K562 (cell line): Measurements from ENCODE around the gene SLC39A11. TPM values are rescaled to one million over a fixed set of nuclear protein-coding genes. Genes with fewer than 3 reads are reported as not detected.
A peak's percentile ranks its signal among the peaks of the same experiment; 100 is the strongest.

Source experiments
- ATAC-seq: fragments of 200-7000 bp; cut with Tn5 transposase; 3 replicates; pipeline ENCODE4 v1.9.1; 2020; ENCODE audit warnings: moderate library complexity
- BruUV-seq: library from RNA; stranded (reverse); fragments of 400-500 nt; replicated peaks from 2 replicates; lab custom pipeline; 2021; lab: Mats Ljungman, UMichigan
- CTCF ChIA-PET: fragments of 300-600 bp; formaldehyde crosslinking; extraction: SDS; loops from one replicate; lab custom pipeline; 2021; ENCODE audit warnings: low intra/inter-chr PET ratio; lab: Yijun Ruan, JAX
- POLR2A ChIA-PET: fragments of 300-600, 350-650 bp; sonication (Branson Sonifier 250); formaldehyde crosslinking; extraction: SDS; loops from one replicate; lab custom pipeline; 2021; ENCODE audit warnings: antibody characterized with exemption, inconsistent platforms; lab: Yijun Ruan, JAX
- DNase-seq, 4 experiments: peaks; one replicate each; pipeline versions ENCODE4 v3.0.0 to v3.0.0-alpha.2; 2011 to 2018; ENCODE audit warnings: low spot score in 3 of 4, mixed read lengths in 3 of 4; ENCODE audit errors: extremely low read depth in 1 of 4
- FAIRE-seq: peaks from 2 replicates; lab custom pipeline; 2011; peaks lifted over from hg19 to GRCh38; lab: Jason Lieb, UNC
- H2AFZ ChIP-seq: 2 replicates; pipeline ENCODE4 v1.6.0; 2011; ENCODE audit warnings: low read depth, low read length, control low read depth, inconsistent platforms
- H3K27ac ChIP-seq: fragments of 200-600 bp; 3 replicates; pipeline ENCODE4 v1.8.0; 2011; ENCODE audit warnings: low read depth, mild to moderate bottlenecking, control low read depth, inconsistent platforms, low read length, moderate library complexity, mixed read lengths; ENCODE audit errors: extremely low read depth
- H3K27me3 ChIP-seq, 2 experiments: fragments of 300-600 bp in 1 of 2; 2 replicates in 1 of 2; 3 replicates in 1 of 2; pipeline versions ENCODE4 v1.6.0 to v1.8.0; 2011; ENCODE audit warnings: inconsistent platforms in 2 of 2, low read length in 2 of 2, mild to moderate bottlenecking in 1 of 2, mixed read lengths in 1 of 2, moderate library complexity in 1 of 2; ENCODE audit not compliant: control insufficient read depth in 2 of 2, insufficient read depth in 2 of 2
- H3K36me3 ChIP-seq: fragments of 300-600 bp; 3 replicates; pipeline ENCODE4 v1.8.0; 2011; ENCODE audit warnings: mild to moderate bottlenecking, low read length, inconsistent platforms; ENCODE audit not compliant: control insufficient read depth, insufficient read depth
- H3K4me1 ChIP-seq, 2 experiments: fragments of 200-600 bp in 1 of 2; replicated peaks in 1 of 2; 2 replicates in 1 of 2; 3 replicates in 1 of 2; pipeline versions ENCODE4 v1.5.1 to v1.8.0; 2011; ENCODE audit warnings: inconsistent platforms in 2 of 2, low read length in 2 of 2, mild to moderate bottlenecking in 1 of 2, mixed read lengths in 1 of 2, moderate library complexity in 1 of 2; ENCODE audit not compliant: control insufficient read depth in 2 of 2, insufficient read depth in 2 of 2
- H3K4me2 ChIP-seq: 2 replicates; pipeline ENCODE4 v1.6.1; 2011; ENCODE audit warnings: low read length, control low read depth, inconsistent platforms, mixed read lengths; ENCODE audit not compliant: insufficient read depth
- H3K4me3 ChIP-seq: fragments of 200-600 bp; sonication (generic), shearing (Covaris generic); 2 replicates; pipeline ENCODE4 v1.5.1; 2016; ENCODE audit warnings: control low read depth, inconsistent platforms
- H3K79me2 ChIP-seq: fragments of 200-600 bp; 3 replicates; pipeline ENCODE4 v1.8.0; 2011; ENCODE audit warnings: low read length, inconsistent platforms; ENCODE audit not compliant: control insufficient read depth, insufficient read depth
- H3K9ac ChIP-seq, 2 experiments: 2 replicates each; pipeline versions ENCODE4 v1.6.0 to v1.6.1; 2011; ENCODE audit warnings: low read depth in 2 of 2, low read length in 2 of 2, control low read depth in 1 of 2, inconsistent platforms in 1 of 2, mild to moderate bottlenecking in 1 of 2, mixed read lengths in 1 of 2; ENCODE audit not compliant: insufficient read depth in 1 of 2
- H3K9me1 ChIP-seq: one replicate; pipeline ENCODE4 v1.6.0; 2011; ENCODE audit warnings: inconsistent platforms, mild to moderate bottlenecking, low read length, moderate library complexity; ENCODE audit not compliant: control insufficient read depth, insufficient read depth
- H3K9me3 ChIP-seq: replicated peaks from 2 replicates; pipeline ENCODE4 v1.5.1; 2011; ENCODE audit warnings: low read depth, low read length, inconsistent platforms; ENCODE audit not compliant: control insufficient read depth, insufficient read depth
- H4K20me1 ChIP-seq: replicated peaks from 2 replicates; pipeline ENCODE4 v1.6.1; 2011; ENCODE audit warnings: low read length, inconsistent platforms, mixed read lengths; ENCODE audit not compliant: control insufficient read depth, insufficient read depth
- CBFB ChIP-seq: sonication (generic); formaldehyde crosslinking; IDR thresholded peaks from 2 replicates; pipeline ENCODE4 v1.4.0; 2020; ENCODE audit warnings: mild to moderate bottlenecking, missing genetic modification reagents
- MAZ ChIP-seq, 2 experiments: fragments of 450-650 bp in 1 of 2; sonication (generic) in 1 of 2; formaldehyde crosslinking; IDR thresholded peaks in 1 of 2; conservative IDR thresholded peaks in 1 of 2; 2 replicates each; pipeline versions ENCODE4 v1.4.0 to v1.5.0; 2020; ENCODE audit warnings: mild to moderate bottlenecking in 1 of 2, missing genetic modification reagents in 1 of 2
- SREBF2 ChIP-seq: sonication (generic); formaldehyde crosslinking; IDR thresholded peaks from 2 replicates; pipeline ENCODE4 v1.4.0; 2020; ENCODE audit warnings: mild to moderate bottlenecking, missing genetic modification reagents
- TBL1XR1 ChIP-seq, 2 experiments: IDR thresholded peaks; 2 replicates each; pipeline ENCODE4 v1.6.1; 2012; ENCODE audit warnings: improper control_type of control experiment in 2 of 2, low read length in 2 of 2, mild to moderate bottlenecking in 1 of 2
- ZNF133 ChIP-seq: fragments of 250-450 bp; sonication (Bioruptor Pico); IDR thresholded peaks from 2 replicates; pipeline ENCODE4 v1.4.0; 2020; ENCODE audit warnings: mild to moderate bottlenecking
- WGBS: fragments of 100-300 bp; shearing (Covaris generic); methylation state at CpG from one replicate; pipeline ENCODE4 v1.1.6; 2016; ENCODE audit warnings: low coverage, mixed read lengths; ENCODE audit not compliant: insufficient coverage; ENCODE audit errors: missing lambda C conversion rate; 5-methylcytosine and 5-hydroxymethylcytosine counted together
- in situ Hi-C: fragments of 300-500 bp; cut with MboI; formaldehyde crosslinking; loops from 4 replicates; pipeline ENCODE4 v1.15.0; 2018; ENCODE audit warnings: inconsistent platforms, mixed read lengths
- intact Hi-C: fragments of 100-400 bp; cut with micrococcal nuclease; formaldehyde crosslinking; loops from 2 replicates; pipeline ENCODE4 v1.14.2; 2022
- polyA plus RNA-seq, 8 experiments: library from polyadenylated mRNA; depleted of rRNA in 4 of 8; stranded (reverse) in 5 of 8; unstranded in 3 of 8; fragments of >200 nt; fragmentation: Nextera tagmentation in 2 of 8; fragmentation: Illumina TruSeq in 1 of 8; extraction: Ambion mirVana in 2 of 8; extraction: Trizol in 1 of 8; gene quantifications; 2 replicates each; pipeline versions ENCODE4 v1.2.1 to v1.2.3, GENCODE V29; 2011 to 2014; ENCODE audit warnings: inconsistent platforms in 1 of 8, missing spikeins in 1 of 8
- total RNA-seq, 7 experiments: library from RNA; depleted of rRNA in 6 of 7; stranded (reverse); fragments of >200 nt in 6 of 7; fragmentation: Illumina TruSeq in 2 of 7; extraction: Trizol in 2 of 7; gene quantifications; 2 replicates each; pipeline versions ENCODE4 v1.2.1 to v1.2.3, GENCODE V29; 2011 to 2021; ENCODE audit warnings: low replicate concordance in 1 of 7
- TF ChIP-seq, protein P1 (sequence below): fragments of 450-650 bp; IDR thresholded peaks from 2 replicates; pipeline ENCODE4 v1.6.1; 2018; ENCODE audit not compliant: partially characterized antibody

Gene SLC39A11
- total and polyA plus RNA-seq, 9 of the 15 experiments (the other 6 are each of a cell fraction or from before 2014, with no cell fraction given): 10.5 to 26.4 (median 13.4) TPM

DNA sequence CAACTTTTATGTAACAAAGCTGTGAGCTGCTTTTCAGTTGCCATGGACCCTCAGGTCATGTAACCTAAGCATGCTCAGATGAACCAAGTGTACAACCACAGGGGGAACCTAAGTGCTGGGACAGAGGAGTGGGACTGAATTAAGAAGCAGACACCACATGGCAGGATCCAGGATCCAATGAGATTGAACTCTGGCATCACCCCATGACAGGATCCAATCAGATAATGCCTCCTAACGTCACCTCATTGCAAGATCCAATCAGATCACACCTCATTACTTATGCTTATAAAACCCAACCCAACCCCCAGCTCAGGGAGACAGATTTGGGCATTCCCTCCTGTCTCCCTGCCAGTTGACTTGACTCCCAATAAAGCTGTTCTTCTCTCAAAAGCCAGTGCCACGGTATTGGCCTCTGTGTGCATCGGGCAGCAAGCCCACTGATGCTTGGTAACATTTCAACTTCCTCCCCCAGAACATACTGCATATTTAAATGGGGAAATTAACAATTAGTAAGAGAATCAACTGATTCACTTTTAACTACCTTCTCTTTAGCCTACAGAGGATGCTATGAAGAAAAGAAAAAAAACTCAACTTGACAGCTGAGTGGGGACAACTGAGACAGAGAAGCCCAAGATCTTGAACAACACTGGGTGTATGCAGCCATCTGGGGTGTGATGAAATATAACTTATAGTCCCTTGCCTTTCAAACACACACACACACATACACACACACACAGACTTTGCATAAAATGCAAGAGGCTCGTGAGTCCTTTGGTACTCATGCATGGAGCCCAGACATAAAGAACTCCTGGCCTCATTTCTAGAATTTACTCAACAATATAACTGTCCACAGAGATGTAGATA, 148.4 kb downstream of the SLC39A11 start:
- in situ Hi-C loops (no loop called here), intact Hi-C loops (no loop called here)
- Histone ChIP-seq H3K9me3 (no peaks in the 10 kb centered on the region), H3K4me2 (no peak overlapping the region), H3K36me3 (no peaks in the 10 kb centered on the region; the same call in 2 of the 3 replicates), H3K9me1 (no peaks in the 10 kb centered on the region), H3K27me3 (no peaks in the 10 kb centered on the region), H2AFZ (no peak overlapping the region), H3K4me1 (no peaks in the 10 kb centered on the region), H3K79me2 (no peaks in the 10 kb centered on the region), H3K27ac (no peak overlapping the region), H4K20me1 (no peaks in the 10 kb centered on the region; the same call in 1 of the 2 replicates), H3K9ac (no peak overlapping the region), H3K4me3 (no peak overlapping the region)
- TF ChIP-seq CBFB (no peak), TBL1XR1 (IDR thresholded peaks at IDR 0.05; ENCODE audit: low read length in 2 of 2) (no peak), SREBF2 (CRISPR knock-in tag) (no peak), ZNF133 (CRISPR knock-in tag) (no peak), MAZ (CRISPR knock-in tag; conservative IDR thresholded peaks at IDR 0.05 in 1 of 2, IDR thresholded peaks at IDR 0.05 in 1 of 2) (no peak)
- TF ChIP-seq, protein P1, sequence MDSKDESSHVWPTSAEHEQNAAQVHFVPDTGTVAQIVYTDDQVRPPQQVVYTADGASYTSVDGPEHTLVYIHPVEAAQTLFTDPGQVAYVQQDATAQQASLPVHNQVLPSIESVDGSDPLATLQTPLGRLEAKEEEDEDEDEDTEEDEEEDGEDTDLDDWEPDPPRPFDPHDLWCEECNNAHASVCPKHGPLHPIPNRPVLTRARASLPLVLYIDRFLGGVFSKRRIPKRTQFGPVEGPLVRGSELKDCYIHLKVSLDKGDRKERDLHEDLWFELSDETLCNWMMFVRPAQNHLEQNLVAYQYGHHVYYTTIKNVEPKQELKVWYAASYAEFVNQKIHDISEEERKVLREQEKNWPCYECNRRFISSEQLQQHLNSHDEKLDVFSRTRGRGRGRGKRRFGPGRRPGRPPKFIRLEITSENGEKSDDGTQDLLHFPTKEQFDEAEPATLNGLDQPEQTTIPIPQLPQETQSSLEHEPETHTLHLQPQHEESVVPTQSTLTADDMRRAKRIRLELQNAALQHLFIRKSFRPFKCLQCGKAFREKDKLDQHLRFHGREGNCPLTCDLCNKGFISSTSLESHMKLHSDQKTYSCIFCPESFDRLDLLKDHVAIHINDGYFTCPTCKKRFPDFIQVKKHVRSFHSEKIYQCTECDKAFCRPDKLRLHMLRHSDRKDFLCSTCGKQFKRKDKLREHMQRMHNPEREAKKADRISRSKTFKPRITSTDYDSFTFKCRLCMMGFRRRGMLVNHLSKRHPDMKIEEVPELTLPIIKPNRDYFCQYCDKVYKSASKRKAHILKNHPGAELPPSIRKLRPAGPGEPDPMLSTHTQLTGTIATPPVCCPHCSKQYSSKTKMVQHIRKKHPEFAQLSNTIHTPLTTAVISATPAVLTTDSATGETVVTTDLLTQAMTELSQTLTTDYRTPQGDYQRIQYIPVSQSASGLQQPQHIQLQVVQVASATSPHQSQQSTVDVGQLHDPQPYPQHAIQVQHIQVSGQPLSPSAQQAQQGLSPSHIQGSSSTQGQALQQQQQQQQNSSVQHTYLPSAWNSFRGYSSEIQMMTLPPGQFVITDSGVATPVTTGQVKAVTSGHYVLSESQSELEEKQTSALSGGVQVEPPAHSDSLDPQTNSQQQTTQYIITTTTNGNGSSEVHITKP: peak; percentile 65
- POLR2A ChIA-PET: no interaction called here
- CTCF ChIA-PET: no interaction called here
- ATAC-seq: no peak
- 49% methylated on average over 4 of the region's 4 CpGs for WGBS
- DNase-seq: no peak
- peak; percentile 42 for FAIRE-seq
- no TSS peak for BruUV-seq
